ENCODE results near the gene IL22RA1.

GRCh38 chr1:24189528-24189927 is 46.6 kb upstream of the IL22RA1 start:
- TF ChIP-seq CTCF (conservative IDR thresholded peaks at IDR 0.05) (no peak), EZH2 (IDR thresholded peaks at IDR 0.05; ENCODE audit: low read depth) (no peak)
